Endothelial cell of umbilical vein (primary cell): ENCODE measurements around the gene ZCWPW2. TPM values are rescaled to one million over a fixed set of nuclear protein-coding genes. Genes with fewer than 3 reads are reported as not detected.

ENCODE experiments used
- BruUV-seq: library from RNA; stranded (reverse); fragments of 400-500 nt; replicated peaks from 2 replicates; lab custom pipeline; 2021; lab: Mats Ljungman, UMichigan
- CTCF ChIA-PET: fragments of 300-600, 350-600 bp; sonication (Branson Sonifier 250); formaldehyde crosslinking; loops from one replicate; lab custom pipeline; 2021; ENCODE audit warnings: antibody characterized with exemption, inconsistent platforms; lab: Charles Lee
- POLR2A ChIA-PET: fragments of 300-600, 350-600 bp; sonication (Branson Sonifier 250); formaldehyde crosslinking; loops from one replicate; lab custom pipeline; 2021; ENCODE audit warnings: antibody characterized with exemption, inconsistent platforms; lab: Charles Lee
- DNase-seq: peaks from one replicate; pipeline ENCODE4 v3.0.0-alpha.2; 2011; ENCODE audit warnings: low read depth, low spot score
- FAIRE-seq: peaks from 2 replicates; lab custom pipeline; 2011; peaks lifted over from hg19 to GRCh38; lab: Jason Lieb, UNC
- H2AFZ ChIP-seq: 2 replicates; pipeline ENCODE4 v1.6.0; 2012; ENCODE audit warnings: low read depth, low read length, control low read depth, inconsistent platforms
- H3K27ac ChIP-seq: 2 replicates; pipeline ENCODE4 v1.5.1; 2011; ENCODE audit warnings: low read depth, mild to moderate bottlenecking, control low read depth, low read length, moderate library complexity; ENCODE audit not compliant: insufficient read depth
- H3K27me3 ChIP-seq, 2 experiments: 2 replicates each; pipeline versions ENCODE4 v1.6.0 to v1.6.1; 2011; ENCODE audit warnings: low read length in 2 of 2, mixed read lengths in 1 of 2; ENCODE audit not compliant: control insufficient read depth in 2 of 2, insufficient read depth in 2 of 2
- H3K36me3 ChIP-seq, 2 experiments: 2 replicates in 1 of 2; 3 replicates in 1 of 2; pipeline ENCODE4 v1.5.1; 2011; ENCODE audit warnings: low read length in 2 of 2, mild to moderate bottlenecking in 1 of 2, moderate library complexity in 1 of 2; ENCODE audit not compliant: control insufficient read depth in 2 of 2, insufficient read depth in 2 of 2; ENCODE audit errors: extremely low read depth in 1 of 2
- H3K4me1 ChIP-seq: 3 replicates; pipeline ENCODE4 v1.5.1; 2011; ENCODE audit warnings: mild to moderate bottlenecking, low read length; ENCODE audit not compliant: control insufficient read depth, insufficient read depth; ENCODE audit errors: extremely low read depth
- H3K4me2 ChIP-seq: 2 replicates; pipeline ENCODE4 v1.6.1; 2011; ENCODE audit warnings: low read length, control low read depth, mixed read lengths; ENCODE audit not compliant: insufficient read depth
- H3K4me3 ChIP-seq, 3 experiments: fragments of 200-600 bp in 1 of 3; sonication (generic), shearing (Covaris generic) in 1 of 3; replicated peaks in 1 of 3; 2 replicates each; pipeline ENCODE4 v1.5.1; 2011 to 2016; ENCODE audit warnings: control low read depth in 3 of 3, low read length in 3 of 3, mild to moderate bottlenecking in 2 of 3, inconsistent platforms in 1 of 3, low read depth in 1 of 3, moderate library complexity in 1 of 3; ENCODE audit not compliant: insufficient read depth in 1 of 3
- H3K79me2 ChIP-seq: 2 replicates; pipeline ENCODE4 v1.6.0; 2012; ENCODE audit warnings: low read length, inconsistent platforms; ENCODE audit not compliant: control insufficient read depth, insufficient read depth
- H3K9ac ChIP-seq: replicated peaks from 2 replicates; pipeline ENCODE3; 2011; ENCODE audit warnings: low read length, control low read depth; ENCODE audit not compliant: insufficient read depth; ENCODE audit errors: extremely low read depth
- H3K9me1 ChIP-seq: replicated peaks from 3 replicates; pipeline ENCODE4 v1.6.0; 2011; ENCODE audit warnings: mild to moderate bottlenecking, low read length; ENCODE audit not compliant: control insufficient read depth, insufficient read depth; ENCODE audit errors: extremely low read depth
- H3K9me3 ChIP-seq: replicated peaks from 2 replicates; pipeline ENCODE4 v1.5.1; 2012; ENCODE audit warnings: low read length, inconsistent platforms; ENCODE audit not compliant: control insufficient read depth, insufficient read depth
- H4K20me1 ChIP-seq: replicated peaks from 2 replicates; pipeline ENCODE3; 2011; ENCODE audit warnings: mild to moderate bottlenecking, low read length; ENCODE audit not compliant: control insufficient read depth, insufficient read depth; ENCODE audit errors: extremely low read depth
- CTCF ChIP-seq, 2 donors: IDR thresholded peaks; 1 replicate in 1 of 2; 2 replicates in 1 of 2; pipeline ENCODE4 v1.5.1; 2011; ENCODE audit warnings: low read length in 2 of 2, mild to moderate bottlenecking in 2 of 2, moderate library complexity in 2 of 2, control low read depth in 1 of 2, inconsistent platforms in 1 of 2, low read depth in 1 of 2; ENCODE audit not compliant: insufficient read depth in 1 of 2; ENCODE audit errors: extremely low read depth in 1 of 2
- EZH2 ChIP-seq: IDR thresholded peaks from 2 replicates; pipeline ENCODE4 v1.6.1; 2012; ENCODE audit warnings: borderline replicate concordance, low read depth, mild to moderate bottlenecking, moderate library complexity, low read length, inconsistent platforms; ENCODE audit not compliant: severe bottlenecking
- FOS ChIP-seq: IDR thresholded peaks from 2 replicates; pipeline ENCODE4 v1.6.1; 2011; ENCODE audit warnings: mild to moderate bottlenecking, low read length, moderate library complexity, borderline replicate concordance; ENCODE audit not compliant: insufficient read depth
- GATA2 ChIP-seq: IDR thresholded peaks from 2 replicates; pipeline ENCODE4 v1.7.0; 2011; ENCODE audit warnings: low read depth, mild to moderate bottlenecking, moderate library complexity, mixed read lengths, low read length; ENCODE audit not compliant: insufficient read length, insufficient read depth
- JUN ChIP-seq: IDR thresholded peaks from 2 replicates; pipeline ENCODE4 v1.6.1; 2011; ENCODE audit warnings: borderline replicate concordance, low read depth; ENCODE audit not compliant: insufficient read length, insufficient read depth
- MAX ChIP-seq: IDR thresholded peaks from 2 replicates; pipeline ENCODE4 v1.6.1; 2011; ENCODE audit not compliant: insufficient read depth, insufficient read length
- MYC ChIP-seq: IDR thresholded peaks from one replicate; pipeline ENCODE4 v1.6.1; 2011; ENCODE audit warnings: mild to moderate bottlenecking, low read depth, low read length
- POLR2A ChIP-seq: IDR thresholded peaks from 2 replicates; pipeline ENCODE4 v1.6.1; 2012; ENCODE audit warnings: low read depth, mild to moderate bottlenecking, control low read depth, low read length
- POLR2AphosphoS5 ChIP-seq: IDR thresholded peaks from 2 replicates; pipeline ENCODE4 v1.6.1; 2012; ENCODE audit warnings: low read depth, mild to moderate bottlenecking, control low read depth, low read length, moderate library complexity; ENCODE audit not compliant: insufficient read depth
- dilution Hi-C: fragments of 300-500 bp; cut with MboI; formaldehyde crosslinking; loops from one replicate; pipeline ENCODE4 v1.15.0; 2019; ENCODE audit warnings: low sequenced_read_pairs; ENCODE audit not compliant: extremely low pct_ligation_motif_present
- intact Hi-C: fragments of 100-400 bp; cut with micrococcal nuclease; formaldehyde crosslinking; loops from one replicate; pipeline ENCODE4 v1.10.0; 2022
- polyA plus RNA-seq, 4 experiments: library from polyadenylated mRNA; depleted of rRNA in 3 of 4; stranded (reverse) in 3 of 4; unstranded in 1 of 4; fragments of >200 nt; gene quantifications; 2 replicates each; pipeline versions ENCODE4 v1.2.1 to v1.2.3, GENCODE V29; 2011 to 2012; ENCODE audit warnings: missing spikeins in 1 of 4
- total RNA-seq: library from RNA; stranded (reverse); gene quantifications from 2 replicates; pipeline ENCODE4 v1.2.3, GENCODE V29; 2021

The ZCWPW2 gene
- total and polyA plus RNA-seq, 2 donors (not counting 3 experiments of a cell fraction or from before 2014, with no cell fraction given) = 0.04 to 0.40 TPM

- TF ChIP-seq MYC = no peak
- no peak for TF ChIP-seq JUN
- TF ChIP-seq POLR2AphosphoS5 = no peak
- no peak for TF ChIP-seq MAX
- TF ChIP-seq CTCF (IDR thresholded peaks at IDR 0.05; ENCODE audit: extremely low read depth in 1 of 2, insufficient read depth in 1 of 2, low read depth in 1 of 2, low read length in 2 of 2) = no peak
- TF ChIP-seq FOS = no peak
- TF ChIP-seq EZH2 = no peak
- TF ChIP-seq POLR2A = no peak
- TF ChIP-seq GATA2 = no peak
- Histone ChIP-seq H2AFZ (no peak overlapping the region), H3K9me1 (no peaks in the 10 kb centered on the region), H3K79me2 (no peaks in the 10 kb centered on the region), H3K27me3 (no peaks in the 10 kb centered on the region), H3K9ac (no peak overlapping the region), H3K4me3 (no peak overlapping the region), H3K9me3 (no peaks in the 10 kb centered on the region), H3K36me3 (no peaks in the 10 kb centered on the region), H4K20me1 (no peaks in the 10 kb centered on the region), H3K4me1 (no peaks in the 10 kb centered on the region), H3K27ac (no peak overlapping the region), H3K4me2 (no peak overlapping the region)
- POLR2A ChIA-PET = no interaction called here
- intact Hi-C loops = no loop called here
- BruUV-seq = no TSS peak
- FAIRE-seq (no peak), DNase-seq (no peak)
- dilution Hi-C loops = no loop called here
- CTCF ChIA-PET = no interaction called here
These were observed 50.7 kb downstream of the ZCWPW2 start for GRCh38 chr3:28399206-28399605.
